ENCODE results near the gene MED12L.
"Not testable (repeated sequence)": the region's sequence is repeated elsewhere in the genome, so short reads cannot be mapped to it uniquely, and the experiment has no call there.

The MED12L gene

GRCh38 chr3:151085227-151085888, at the start of gene MED12L:
MED12L (plus strand) TSS chr3:151085664; CDS start chr3:151086927, 1,263 bp downstream.
- no peak for DNase-seq (ENCODE audit: low read depth)

DNA sequence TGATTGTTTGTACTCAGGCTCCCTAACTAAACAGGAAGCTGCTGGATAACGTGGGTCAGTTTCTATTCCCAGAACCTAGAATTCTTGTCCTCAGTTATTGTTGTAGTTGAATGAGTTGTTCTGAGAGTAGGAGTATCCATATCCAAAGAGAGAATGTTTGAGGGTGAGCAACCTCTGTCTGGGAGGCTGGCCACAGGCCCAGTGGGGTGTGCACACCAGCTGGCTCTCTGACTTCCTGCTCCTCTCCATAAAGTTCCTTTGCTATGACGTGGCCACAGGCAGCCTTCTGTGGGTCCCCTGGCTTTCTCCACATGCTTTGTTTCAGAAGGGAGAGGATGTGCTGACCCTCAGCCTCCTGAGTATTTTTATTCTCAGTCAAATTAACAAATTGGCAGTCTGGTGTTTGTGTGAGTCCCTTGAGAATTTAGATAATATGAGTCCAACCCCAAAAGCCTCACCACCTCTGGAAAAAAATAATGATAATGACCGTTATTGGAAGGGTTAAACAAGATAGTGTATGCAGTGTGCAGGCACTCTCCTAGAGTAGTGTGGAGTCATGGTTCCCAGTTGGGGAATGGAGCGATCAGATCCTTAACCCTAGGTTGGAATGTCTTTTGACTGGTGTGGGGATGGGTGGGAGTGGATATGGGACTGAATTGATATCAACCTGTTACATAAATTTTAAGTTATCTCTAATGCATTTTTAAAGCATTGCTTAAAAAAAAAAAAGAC, 47.6 kb upstream of the MED12L start:
- DNase-seq (ENCODE audit: low read depth), result no peak

GRCh38 chr3:151044706-151045105, 40.8 kb upstream of the MED12L start:
- DNase-seq (ENCODE audit: low read depth), result no peak

DNA sequence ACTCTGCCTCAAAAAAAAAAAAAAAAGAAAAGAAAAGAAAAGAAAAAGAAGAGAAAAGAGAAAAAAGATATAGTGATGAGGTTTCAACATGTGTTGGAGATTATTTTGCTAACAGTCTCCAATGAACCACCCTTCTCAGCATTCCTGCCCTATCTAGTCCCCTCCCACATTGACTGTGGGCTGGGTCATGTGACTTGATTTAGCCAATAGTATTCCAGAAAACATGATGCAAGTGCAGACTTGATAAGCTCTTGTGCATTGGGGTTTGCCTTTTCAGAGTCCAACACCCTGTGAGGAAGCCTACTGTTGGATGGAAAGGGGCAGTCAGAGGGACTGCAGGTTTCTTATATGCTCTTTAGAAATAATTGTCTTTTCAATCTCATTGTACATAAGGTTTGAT, 37.8 kb upstream of the MED12L start:
- no peak for DNase-seq (ENCODE audit: low read depth)

- no peak for DNase-seq (ENCODE audit: low read depth)
Measured at GRCh38 chr3:151051533-151051932, 33.9 kb upstream of the MED12L start.

DNA sequence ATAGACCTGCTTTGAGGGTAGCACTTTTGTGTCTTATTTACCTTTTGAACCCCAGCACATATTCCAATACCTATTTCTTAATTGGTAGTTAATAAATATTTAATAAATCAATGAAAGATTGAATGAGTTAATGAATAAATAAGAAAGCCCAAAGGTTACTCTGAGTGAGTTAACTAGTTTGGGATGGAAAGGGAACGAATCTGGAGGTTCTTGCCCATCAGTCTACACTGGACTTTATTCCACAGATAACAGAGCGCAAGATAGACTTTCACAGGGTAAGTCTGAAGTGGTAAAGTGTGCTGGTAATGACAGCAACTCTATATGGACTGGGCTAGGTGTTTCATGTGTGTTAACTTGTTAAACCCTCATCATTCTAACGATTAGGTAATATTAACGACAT, 33.1 kb upstream of the MED12L start:
- DNase-seq (ENCODE audit: low read depth), result no peak

GRCh38 chr3:151052756-151053155, 32.7 kb upstream of the MED12L start:
- DNase-seq (ENCODE audit: low read depth), result no peak

- DNase-seq (ENCODE audit: low read depth), result no peak
Measured at GRCh38 chr3:151058740-151059139, 26.7 kb upstream of the MED12L start.

GRCh38 chr3:151062611-151063010, 22.9 kb upstream of the MED12L start:
- no peak for DNase-seq (ENCODE audit: low read depth)

DNA sequence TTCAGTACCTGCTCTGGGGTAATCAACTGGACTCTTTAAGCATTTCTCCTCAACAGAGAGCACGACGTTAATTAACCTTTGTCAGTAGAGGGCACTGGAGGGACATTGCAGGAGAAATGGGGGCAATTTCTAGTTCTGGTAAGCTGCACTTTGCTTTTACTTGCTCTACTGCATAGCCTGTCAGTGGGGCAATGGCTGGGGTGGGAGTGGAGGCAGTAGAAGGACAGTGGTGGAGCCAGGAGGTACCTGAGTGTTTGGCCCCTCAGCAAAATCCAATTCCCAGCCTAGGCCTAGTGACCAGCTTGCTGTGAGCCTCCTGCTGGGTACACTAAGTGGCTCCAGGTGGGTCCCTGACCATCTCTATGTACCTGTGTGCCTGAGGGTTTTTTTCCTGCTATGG, 18.3 kb upstream of the MED12L start:
- DNase-seq (ENCODE audit: low read depth), result no peak

DNA sequence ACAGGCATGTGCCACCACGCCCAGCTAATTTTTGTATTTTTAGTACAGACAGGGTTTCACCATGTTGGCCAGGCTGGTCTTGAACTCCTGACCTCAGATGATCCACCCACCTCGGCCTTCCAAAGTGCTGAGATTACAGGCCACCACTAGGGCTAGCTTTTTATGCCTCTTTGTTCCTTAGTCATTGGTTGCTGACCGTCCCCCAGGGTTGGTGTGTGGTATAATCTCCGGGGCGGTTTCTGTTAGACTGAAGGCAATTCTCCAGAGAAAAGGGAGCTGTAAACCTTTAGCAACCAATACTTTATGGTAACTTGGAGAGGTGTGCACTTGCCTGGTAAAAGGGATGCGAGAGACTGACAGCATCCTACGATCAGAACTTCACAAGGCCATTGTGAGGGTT, 12.6 kb upstream of the MED12L start:
- DNase-seq (ENCODE audit: low read depth), result not testable (repeated sequence)

DNA sequence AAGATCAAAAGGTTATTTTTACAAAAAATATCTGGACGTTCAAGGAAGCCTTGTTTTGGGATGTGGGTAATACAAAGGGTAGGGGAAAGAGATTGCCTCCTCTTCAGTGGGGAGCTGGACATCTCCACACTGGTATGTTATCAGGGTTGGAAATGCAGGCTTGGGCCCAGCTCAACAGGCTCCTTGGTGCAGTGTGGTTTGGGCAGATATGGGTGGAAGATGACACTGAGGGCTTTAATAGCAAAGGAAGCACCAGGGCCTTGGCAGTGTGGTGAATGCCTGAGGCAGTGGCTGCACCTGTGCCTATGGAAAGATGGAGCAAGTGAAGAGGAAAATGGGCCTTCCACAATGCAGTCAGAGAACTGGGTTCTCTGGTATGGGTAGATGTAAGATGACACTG, 11.2 kb upstream of the MED12L start:
- DNase-seq (ENCODE audit: low read depth), result no peak

- DNase-seq (ENCODE audit: low read depth), result no peak
Measured at GRCh38 chr3:151075869-151076562, 9.4 kb upstream of the MED12L start.

DNA sequence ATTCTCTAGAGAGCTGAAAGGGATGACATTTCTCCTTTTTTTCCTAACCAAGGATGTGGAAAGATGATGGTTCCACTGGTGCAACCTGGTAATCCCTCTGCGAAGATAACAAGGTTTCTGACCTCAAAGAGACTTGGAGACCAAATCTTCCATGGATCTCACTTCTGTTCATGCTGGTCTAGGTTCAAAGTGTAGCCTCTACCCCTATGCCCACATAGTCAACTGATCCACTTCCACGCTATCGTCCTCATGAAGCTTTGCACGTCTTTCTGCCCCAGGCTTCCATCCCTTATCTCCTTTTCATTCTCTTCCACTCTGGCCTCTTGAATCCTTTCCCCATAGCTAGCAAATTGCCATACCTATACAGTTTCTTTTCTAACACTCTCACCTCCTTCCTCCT, 8.8 kb upstream of the MED12L start:
- no peak for DNase-seq (ENCODE audit: low read depth)

- not testable (repeated sequence) for DNase-seq (ENCODE audit: low read depth)
Measured at GRCh38 chr3:151081082-151081481, 4.4 kb upstream of the MED12L start.

DNA sequence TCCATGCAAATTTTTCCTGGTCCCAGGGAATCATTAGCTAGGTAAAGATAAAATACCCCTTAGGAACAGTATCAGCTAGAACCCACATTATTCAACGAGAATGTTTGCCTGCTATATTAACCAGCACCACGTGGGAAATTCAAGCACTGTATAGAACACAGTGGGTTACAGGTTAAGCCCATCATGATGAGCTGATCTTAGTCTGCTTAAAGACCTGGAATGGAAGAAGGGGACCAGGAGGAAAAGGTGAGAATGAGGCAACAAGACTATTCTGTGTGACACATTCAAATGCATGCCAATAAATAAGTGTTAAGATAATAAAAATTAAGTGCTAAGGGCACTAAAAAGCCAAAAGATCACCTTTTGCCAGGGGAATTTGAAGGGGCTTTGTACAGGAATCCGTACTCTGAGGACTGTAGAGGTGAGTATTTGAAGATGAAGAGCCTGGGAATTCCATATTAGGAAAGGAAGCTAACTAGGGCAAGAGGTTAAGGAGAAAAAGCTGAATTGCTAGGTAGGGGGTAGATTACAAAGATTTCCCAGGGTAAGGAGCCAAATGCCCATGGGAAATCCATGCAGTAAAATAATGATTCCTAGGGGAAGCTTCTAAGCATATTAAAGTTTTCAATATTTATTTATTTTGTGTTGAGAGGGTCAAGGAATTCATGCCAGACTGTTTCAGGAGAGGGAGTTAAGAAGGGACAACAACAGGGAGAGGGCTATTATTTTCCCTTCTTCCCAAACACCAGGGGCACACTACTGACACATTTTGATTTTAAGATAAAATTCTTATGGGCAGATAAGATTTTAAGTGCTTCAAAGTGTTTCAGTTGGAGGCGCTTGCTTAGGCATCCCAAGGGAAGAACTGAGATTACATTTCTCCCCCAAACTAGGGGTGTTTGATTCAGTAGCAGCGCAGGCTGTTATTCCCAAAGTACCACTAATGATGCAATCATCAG, 2.3 kb upstream of the MED12L start:
- no peak for DNase-seq (ENCODE audit: low read depth)

DNA sequence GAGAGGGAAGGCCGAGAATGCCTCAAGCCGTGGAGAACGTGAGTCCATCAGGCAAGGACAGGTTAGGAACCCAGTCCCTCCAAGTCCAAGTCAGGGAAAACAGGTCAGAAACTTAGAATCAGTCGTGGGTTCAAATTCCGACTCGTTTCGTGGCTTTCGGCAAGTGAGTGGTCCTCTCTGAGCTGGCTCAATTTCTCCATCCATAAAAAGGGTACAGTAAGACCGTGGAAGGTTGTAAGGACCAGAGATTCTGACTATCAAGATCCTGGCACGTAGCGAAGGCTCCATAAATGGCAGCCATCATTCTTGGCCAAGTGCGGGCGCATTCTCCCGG, 604 bp upstream of the MED12L start:
- no peak for DNase-seq (ENCODE audit: low read depth)

GRCh38 chr3:151085889-151086483, 522 bp downstream of the MED12L start:
- DNase-seq (ENCODE audit: low read depth), result no peak

GRCh38 chr3:151086484-151087456, 1.3 kb downstream of the MED12L start:
- peak; percentile 46 for DNase-seq (ENCODE audit: low read depth)

DNA sequence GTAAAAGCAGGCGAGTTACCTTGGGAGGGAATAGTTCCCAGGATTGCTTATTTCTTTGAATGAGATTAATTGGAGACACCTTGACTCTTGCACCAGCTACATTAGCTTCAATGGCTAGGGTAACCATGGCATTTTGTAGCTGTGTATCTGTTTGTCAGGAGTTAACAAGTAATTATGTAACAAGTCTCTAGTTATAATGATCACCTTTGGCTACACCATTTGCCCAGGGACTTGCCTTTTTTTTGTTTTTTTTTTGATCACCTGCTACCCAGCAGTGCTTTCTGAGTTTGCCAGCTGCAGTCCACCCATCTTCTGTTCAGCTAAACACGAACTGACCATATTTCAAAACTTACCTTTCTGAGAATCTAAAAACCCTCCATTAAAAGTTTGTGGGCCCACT, 2.2 kb downstream of the MED12L start:
- no peak for DNase-seq (ENCODE audit: low read depth)
